MM.1S (cell line): Measurements from ENCODE around the gene BAG2.

Experiments used
- DNase-seq: peaks from one replicate; pipeline ENCODE4 v3.0.0-alpha.2; 2015
- H2AFZ ChIP-seq: fragments of 300-600 bp; sonication (generic); 2 replicates; pipeline ENCODE4 v1.6.0; 2016; ENCODE audit warnings: antibody characterized with exemption, low read length
- H3F3A ChIP-seq: fragments of 300-600 bp; sonication (generic); 2 replicates; pipeline ENCODE4 v1.6.1; 2016; ENCODE audit warnings: mild to moderate bottlenecking, antibody characterized with exemption, low read length, moderate library complexity, mixed read lengths; ENCODE audit not compliant: insufficient read depth
- H3K27ac ChIP-seq: fragments of 300-600 bp; sonication (generic); 2 replicates; pipeline ENCODE4 v1.5.1; 2016; ENCODE audit warnings: mild to moderate bottlenecking, low read length
- H3K27me3 ChIP-seq: fragments of 300-600 bp; sonication (generic); replicated peaks from 2 replicates; pipeline ENCODE4 v1.6.0; 2016; ENCODE audit warnings: low read length; ENCODE audit not compliant: insufficient read depth
- H3K36me3 ChIP-seq: fragments of 300-600 bp; sonication (generic); replicated peaks from 2 replicates; pipeline ENCODE4 v1.6.1; 2016; ENCODE audit warnings: mild to moderate bottlenecking, low read length, mixed read lengths; ENCODE audit not compliant: insufficient read depth
- H3K4me1 ChIP-seq: fragments of 300-600 bp; sonication (generic); 2 replicates; pipeline ENCODE4 v1.6.1; 2016; ENCODE audit warnings: low read length, mixed read lengths
- H3K4me2 ChIP-seq: fragments of 300-600 bp; sonication (generic); 2 replicates; pipeline ENCODE4 v1.6.0; 2016; ENCODE audit warnings: low read depth, low read length
- H3K4me3 ChIP-seq: fragments of 300-600 bp; sonication (generic); 2 replicates; pipeline ENCODE4 v1.5.1; 2016; ENCODE audit warnings: low read length, mixed read lengths
- H3K79me2 ChIP-seq: fragments of 300-600 bp; sonication (generic); 2 replicates; pipeline ENCODE4 v1.6.1; 2016; ENCODE audit warnings: mixed run types, low read length, mixed read lengths
- H3K9ac ChIP-seq: fragments of 300-600 bp; sonication (generic); 2 replicates; pipeline ENCODE4 v1.6.1; 2016; ENCODE audit warnings: low read length, mixed read lengths
- H3K9me2 ChIP-seq: fragments of 300-600 bp; sonication (generic); replicated peaks from 2 replicates; pipeline ENCODE4 v1.6.1; 2016; ENCODE audit warnings: mild to moderate bottlenecking, low read length, mixed read lengths; ENCODE audit not compliant: insufficient read depth
- H3K9me3 ChIP-seq: fragments of 300-600 bp; sonication (generic); replicated peaks from 2 replicates; pipeline ENCODE4 v1.6.1; 2016; ENCODE audit warnings: mild to moderate bottlenecking, low read length, mixed read lengths; ENCODE audit not compliant: insufficient read depth
- H4K20me1 ChIP-seq: fragments of 300-600 bp; sonication (generic); 2 replicates; pipeline ENCODE4 v1.6.1; 2016; ENCODE audit warnings: mild to moderate bottlenecking, low read length, moderate library complexity, mixed read lengths; ENCODE audit not compliant: insufficient read depth
- EZH2 ChIP-seq: fragments of 300-600 bp; sonication (generic); optimal IDR thresholded peaks from 2 replicates; pipeline ENCODE3; 2017; ENCODE audit warnings: low read depth, mild to moderate bottlenecking, antibody characterized with exemption, low read length, mixed read lengths
- EZH2phosphoT487 ChIP-seq: fragments of 300-600 bp; sonication (generic); IDR thresholded peaks from 2 replicates; pipeline ENCODE4 v1.6.1; 2018; ENCODE audit warnings: antibody characterized with exemption, low read length
- TF ChIP-seq, protein P1 (sequence below): fragments of 300-600 bp; sonication (generic); IDR thresholded peaks from 2 replicates; pipeline ENCODE4 v1.5.1; 2016; ENCODE audit warnings: antibody characterized with exemption, low read length, mixed read lengths

The BAG2 gene

DNA sequence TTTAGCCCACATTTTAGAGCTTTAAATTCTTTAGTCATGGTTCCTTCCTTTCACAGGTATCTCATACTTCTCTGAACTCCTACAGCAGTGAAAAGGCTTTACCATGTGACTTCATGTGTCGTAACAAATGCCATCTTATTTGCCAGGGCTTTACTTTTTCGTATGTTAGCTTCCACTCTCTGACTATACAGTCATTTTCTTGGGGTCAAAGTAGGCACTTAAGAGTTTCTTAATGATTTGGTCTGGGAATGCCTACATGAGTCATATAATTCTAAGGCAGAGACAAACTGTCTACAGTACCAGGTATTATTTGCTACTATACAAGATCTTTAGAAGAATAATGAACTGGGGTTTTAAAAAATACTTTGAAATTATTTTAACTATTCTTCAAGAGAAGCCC is 35.0 kb downstream of the BAG2 start:
- no peak for DNase-seq
- H3K4me1 ChIP-seq = peaks cover 4% of the 10 kb centered on the region; the same call in 1 of the 2 replicates
- H3K27me3 ChIP-seq = no peaks in the 10 kb centered on the region
- no peak overlapping the region for H2AFZ ChIP-seq
- H3K4me2 ChIP-seq = no peak overlapping the region
- no peaks in the 10 kb centered on the region for H3F3A ChIP-seq
- no peaks in the 10 kb centered on the region for H3K79me2 ChIP-seq
- no peaks in the 10 kb centered on the region for H4K20me1 ChIP-seq
- no peak overlapping the region for H3K4me3 ChIP-seq
- H3K36me3 ChIP-seq = no peaks in the 10 kb centered on the region
- TF ChIP-seq, protein P1, sequence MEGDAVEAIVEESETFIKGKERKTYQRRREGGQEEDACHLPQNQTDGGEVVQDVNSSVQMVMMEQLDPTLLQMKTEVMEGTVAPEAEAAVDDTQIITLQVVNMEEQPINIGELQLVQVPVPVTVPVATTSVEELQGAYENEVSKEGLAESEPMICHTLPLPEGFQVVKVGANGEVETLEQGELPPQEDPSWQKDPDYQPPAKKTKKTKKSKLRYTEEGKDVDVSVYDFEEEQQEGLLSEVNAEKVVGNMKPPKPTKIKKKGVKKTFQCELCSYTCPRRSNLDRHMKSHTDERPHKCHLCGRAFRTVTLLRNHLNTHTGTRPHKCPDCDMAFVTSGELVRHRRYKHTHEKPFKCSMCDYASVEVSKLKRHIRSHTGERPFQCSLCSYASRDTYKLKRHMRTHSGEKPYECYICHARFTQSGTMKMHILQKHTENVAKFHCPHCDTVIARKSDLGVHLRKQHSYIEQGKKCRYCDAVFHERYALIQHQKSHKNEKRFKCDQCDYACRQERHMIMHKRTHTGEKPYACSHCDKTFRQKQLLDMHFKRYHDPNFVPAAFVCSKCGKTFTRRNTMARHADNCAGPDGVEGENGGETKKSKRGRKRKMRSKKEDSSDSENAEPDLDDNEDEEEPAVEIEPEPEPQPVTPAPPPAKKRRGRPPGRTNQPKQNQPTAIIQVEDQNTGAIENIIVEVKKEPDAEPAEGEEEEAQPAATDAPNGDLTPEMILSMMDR = no peak
- TF ChIP-seq EZH2phosphoT487 = no peak
- no peak for TF ChIP-seq EZH2
- no peaks in the 10 kb centered on the region for H3K9me2 ChIP-seq
- H3K9me3 ChIP-seq = no peaks in the 10 kb centered on the region
- no peak overlapping the region for H3K27ac ChIP-seq
- H3K9ac ChIP-seq = no peak overlapping the region

DNA sequence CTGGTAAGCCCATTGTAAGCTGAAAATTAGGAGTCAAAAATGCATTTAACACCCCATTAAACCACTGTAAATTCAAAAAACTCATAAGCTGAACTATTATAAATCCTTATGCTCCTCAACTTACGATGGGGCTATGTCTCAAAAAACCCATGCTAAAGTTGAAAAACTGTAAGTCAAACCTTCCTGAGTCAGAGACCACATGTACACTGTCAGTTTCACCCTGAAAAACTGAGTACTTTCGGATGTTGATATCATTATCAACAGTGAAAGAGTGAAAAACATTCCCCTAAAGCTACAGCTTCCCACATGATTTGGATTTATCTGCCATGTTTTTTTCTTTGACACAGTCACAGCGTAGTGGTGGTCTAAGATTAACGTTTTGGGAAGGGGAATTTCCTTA is 35.7 kb downstream of the BAG2 start:
- no peak overlapping the region for H3K4me2 ChIP-seq
- H3K27me3 ChIP-seq = no peaks in the 10 kb centered on the region
- no peaks in the 10 kb centered on the region for H3K36me3 ChIP-seq
- H4K20me1 ChIP-seq = no peaks in the 10 kb centered on the region
- H2AFZ ChIP-seq = no peak overlapping the region
- no peak for TF ChIP-seq EZH2phosphoT487
- TF ChIP-seq, protein P1 = no peak
- TF ChIP-seq EZH2 = no peak
- H3K9me2 ChIP-seq = no peaks in the 10 kb centered on the region
- no peak overlapping the region for H3K27ac ChIP-seq
- no peak for DNase-seq
- no peaks in the 10 kb centered on the region for H3F3A ChIP-seq
- H3K4me1 ChIP-seq = peaks cover 4% of the 10 kb centered on the region; the same call in 1 of the 2 replicates
- H3K79me2 ChIP-seq = no peaks in the 10 kb centered on the region
- no peak overlapping the region for H3K9ac ChIP-seq
- H3K9me3 ChIP-seq = no peaks in the 10 kb centered on the region
- no peak overlapping the region for H3K4me3 ChIP-seq

DNA sequence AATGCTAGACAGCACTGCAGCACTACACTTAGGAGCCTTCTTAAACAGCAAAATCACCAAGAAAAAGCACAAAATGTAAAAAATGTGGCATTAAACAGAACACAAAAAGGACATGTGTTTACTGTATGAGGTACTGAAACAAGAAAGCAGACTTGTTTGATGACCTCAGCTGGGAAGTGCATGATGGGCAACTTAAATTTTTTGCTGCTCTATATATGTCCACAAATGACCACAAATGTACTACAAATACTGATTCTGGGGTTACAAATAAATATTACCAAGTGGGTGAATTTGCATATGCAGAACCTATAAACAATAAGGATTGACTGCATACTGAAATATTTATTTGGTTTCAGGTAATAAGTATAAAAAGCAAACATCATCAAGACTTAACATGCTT is 36.9 kb downstream of the BAG2 start:
- Histone ChIP-seq H3K4me3 (no peak overlapping the region), H3F3A (no peaks in the 10 kb centered on the region), H3K27me3 (no peaks in the 10 kb centered on the region), H4K20me1 (no peaks in the 10 kb centered on the region), H3K27ac (no peak overlapping the region), H3K9me2 (no peaks in the 10 kb centered on the region), H3K4me2 (no peak overlapping the region), H3K79me2 (no peaks in the 10 kb centered on the region; the same call in 1 of the 2 replicates), H2AFZ (no peak overlapping the region), H3K9me3 (no peaks in the 10 kb centered on the region), H3K36me3 (no peaks in the 10 kb centered on the region), H3K4me1 (peaks cover 4% of the 10 kb centered on the region; the same call in 1 of the 2 replicates), H3K9ac (no peak overlapping the region)
- DNase-seq = peak; percentile 20
- TF ChIP-seq, protein P1 = no peak
- no peak for TF ChIP-seq EZH2
- no peak for TF ChIP-seq EZH2phosphoT487
